ENCODE measurements around the gene TRAPPC14.

Gene TRAPPC14

GRCh38 chr7:100171840-100172239, 13.3 kb upstream of the TRAPPC14 start:
- no peak for DNase-seq

- peak; percentile 59 for DNase-seq
These were observed 12.7 kb upstream of the TRAPPC14 start for GRCh38 chr7:100171087-100171681.

DNA sequence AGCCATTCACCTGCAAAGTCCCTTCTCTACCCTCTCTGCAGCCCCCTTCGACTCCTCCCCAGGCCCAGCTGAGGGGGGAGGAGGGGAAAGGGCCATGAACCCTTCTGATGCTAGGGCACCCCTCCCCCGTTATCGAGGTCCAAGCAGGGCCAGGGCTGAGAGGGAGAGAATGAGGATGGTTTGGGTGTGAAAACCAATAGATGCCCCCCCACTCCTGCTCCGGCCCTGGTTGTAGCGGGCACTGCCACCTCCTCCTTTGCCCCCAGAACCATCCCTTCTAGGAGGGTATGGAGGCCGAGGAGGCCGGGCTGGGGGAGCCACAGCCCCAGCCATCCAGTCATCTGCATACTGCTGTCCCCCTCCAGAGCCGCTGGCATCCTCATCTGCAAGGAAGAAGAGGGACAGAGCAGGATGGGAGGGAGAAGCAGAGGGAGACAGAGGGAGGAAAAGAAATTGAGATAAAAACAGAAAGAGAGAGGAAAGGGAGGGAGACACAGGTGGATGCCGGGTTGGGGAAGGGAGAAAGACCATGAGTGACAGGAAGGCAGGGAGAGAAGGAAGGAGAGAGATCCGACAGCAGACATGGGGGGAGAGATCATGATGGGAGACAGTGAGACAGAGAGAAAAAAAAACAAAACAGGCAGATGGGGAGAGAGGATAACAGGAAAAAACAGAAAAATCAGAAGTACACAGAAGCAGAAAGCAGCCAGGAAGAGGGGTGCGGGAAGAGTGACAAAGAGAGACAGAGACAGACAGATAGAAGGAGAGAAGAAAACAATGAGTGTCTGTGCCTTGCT, 11.8 kb upstream of the TRAPPC14 start:
- no peak for DNase-seq

DNA sequence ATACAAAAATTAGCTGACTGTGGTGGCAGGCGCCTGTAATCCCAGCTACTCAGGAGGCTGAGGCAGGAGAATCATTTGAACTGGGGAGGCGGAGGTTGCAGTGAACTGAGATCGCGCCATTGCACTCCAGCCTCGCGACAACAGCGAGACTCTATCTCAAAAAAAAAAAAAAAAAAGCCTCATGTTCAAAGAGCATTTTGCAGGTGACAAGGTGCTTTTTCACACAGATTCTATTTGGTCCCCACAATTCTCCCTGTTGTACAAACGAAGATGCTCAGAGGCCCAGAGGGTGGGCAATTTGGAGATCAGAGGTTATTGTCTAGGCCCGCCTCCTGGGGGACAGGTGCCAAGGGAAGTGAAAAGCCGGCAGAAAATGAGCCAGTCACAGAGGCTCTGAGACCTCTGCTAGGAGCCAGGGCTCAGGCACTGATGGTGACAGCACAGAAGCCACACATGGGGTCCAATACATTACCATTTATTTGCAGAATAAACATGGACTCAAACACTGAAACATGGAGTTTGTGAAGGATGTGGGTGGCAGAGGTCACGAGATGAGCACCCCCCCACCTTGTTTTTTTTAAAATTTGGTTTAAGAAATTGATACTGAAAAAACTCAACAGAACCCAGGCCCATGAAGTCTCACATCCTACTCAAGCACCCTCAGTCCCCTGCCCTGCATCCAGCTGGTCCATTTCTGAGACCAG, 10.8 kb upstream of the TRAPPC14 start:
- peak; percentile 59 for DNase-seq

DNA sequence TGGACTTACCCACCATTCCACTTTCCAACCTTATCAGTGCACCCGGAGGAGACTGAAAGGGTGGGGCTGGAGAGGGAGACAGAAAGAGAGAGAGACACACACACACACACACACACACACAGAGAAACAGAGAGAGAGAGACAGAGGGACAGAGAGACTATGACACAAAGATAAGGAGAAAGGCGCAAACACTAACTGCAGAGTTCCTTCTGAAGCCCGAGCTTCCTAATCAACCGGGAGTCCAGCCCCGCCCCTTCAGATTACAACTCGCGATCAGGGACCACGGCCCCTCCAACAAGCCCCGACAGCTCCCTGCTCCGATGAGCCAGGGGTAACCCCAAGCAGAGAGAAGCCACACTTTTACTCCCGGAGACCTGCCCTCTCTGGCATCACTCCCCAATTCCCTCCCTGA, 9.4 kb upstream of the TRAPPC14 start:
- peak; percentile 30 for DNase-seq

GRCh38 chr7:100166970-100167911, 8.7 kb upstream of the TRAPPC14 start:
- no peak for DNase-seq

- DNase-seq = no peak
These were observed 7.9 kb upstream of the TRAPPC14 start for GRCh38 chr7:100166317-100166940.

- no peak for DNase-seq
These were observed 5.3 kb upstream of the TRAPPC14 start for GRCh38 chr7:100163871-100164270.

DNA sequence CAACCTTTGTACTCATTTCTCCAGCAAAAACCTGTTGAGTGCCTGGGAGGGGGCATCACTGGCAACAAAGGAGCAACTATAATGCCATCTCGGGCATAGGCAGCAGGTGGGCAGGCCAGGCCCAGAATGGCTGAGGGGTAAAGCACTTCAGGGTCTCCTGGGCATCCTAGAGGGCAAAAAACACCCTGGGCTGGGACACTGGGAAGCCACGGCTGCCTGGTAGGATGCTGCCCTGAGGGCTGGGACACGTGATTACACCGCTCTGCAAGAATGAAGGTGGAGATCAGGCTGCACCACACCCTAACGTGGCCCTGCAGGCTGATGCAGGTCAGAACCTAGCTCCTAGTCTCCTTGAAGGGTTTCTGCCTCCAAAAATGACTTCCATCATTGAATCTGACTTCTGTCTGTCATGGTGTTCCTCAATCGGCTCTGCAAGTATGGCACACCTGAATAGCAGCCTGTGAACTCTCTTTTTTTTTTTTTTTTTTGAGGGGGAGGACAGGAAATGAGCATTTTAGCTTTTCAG, 4.5 kb upstream of the TRAPPC14 start:
- DNase-seq = peak; percentile 56

DNA sequence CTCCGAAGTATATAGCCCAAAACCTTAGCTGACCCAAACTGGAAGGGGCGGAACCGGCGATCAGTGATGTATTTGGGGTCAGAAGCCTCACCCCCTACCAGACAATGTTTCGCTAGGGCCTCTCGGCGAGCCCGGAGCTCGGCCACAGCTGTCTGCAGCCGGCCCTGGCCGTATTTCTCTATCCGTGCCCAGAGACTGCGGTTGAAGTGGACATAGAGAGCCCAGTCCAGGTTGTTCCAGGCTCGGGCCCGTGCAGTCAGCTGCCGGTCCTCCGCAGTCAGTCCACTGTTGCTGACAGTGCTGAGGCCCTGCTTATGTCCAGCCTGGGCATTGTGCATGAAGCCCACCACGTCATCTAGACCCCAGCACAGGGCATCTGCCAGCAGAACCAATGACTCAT, 1.5 kb upstream of the TRAPPC14 start:
- no peak for DNase-seq

DNA sequence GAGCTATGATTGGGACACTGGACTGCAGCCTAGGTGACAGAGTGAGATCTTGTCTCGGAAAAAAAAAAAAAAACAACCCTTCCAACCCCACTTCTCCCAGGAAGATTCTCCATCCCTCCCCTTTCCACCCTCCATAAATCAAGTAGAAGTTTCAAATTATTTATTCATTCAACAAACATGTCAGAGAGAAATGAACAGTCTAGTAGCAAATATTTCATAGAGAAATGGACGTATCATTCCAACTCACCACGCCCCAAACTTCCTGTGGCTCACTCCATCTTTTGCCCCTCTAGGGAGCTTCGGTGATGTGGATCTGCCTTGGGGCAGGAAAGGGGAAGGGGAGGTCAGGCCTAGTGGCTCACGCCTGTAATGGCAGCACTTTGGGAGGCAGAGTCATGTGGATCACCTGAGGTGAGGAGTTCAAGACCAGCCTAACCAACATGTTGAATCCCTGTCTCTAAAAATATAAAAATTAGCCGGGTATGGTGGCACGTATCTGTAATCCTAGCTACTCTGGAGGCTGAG, 638 bp upstream of the TRAPPC14 start:
- peak; percentile 43 for DNase-seq

DNA sequence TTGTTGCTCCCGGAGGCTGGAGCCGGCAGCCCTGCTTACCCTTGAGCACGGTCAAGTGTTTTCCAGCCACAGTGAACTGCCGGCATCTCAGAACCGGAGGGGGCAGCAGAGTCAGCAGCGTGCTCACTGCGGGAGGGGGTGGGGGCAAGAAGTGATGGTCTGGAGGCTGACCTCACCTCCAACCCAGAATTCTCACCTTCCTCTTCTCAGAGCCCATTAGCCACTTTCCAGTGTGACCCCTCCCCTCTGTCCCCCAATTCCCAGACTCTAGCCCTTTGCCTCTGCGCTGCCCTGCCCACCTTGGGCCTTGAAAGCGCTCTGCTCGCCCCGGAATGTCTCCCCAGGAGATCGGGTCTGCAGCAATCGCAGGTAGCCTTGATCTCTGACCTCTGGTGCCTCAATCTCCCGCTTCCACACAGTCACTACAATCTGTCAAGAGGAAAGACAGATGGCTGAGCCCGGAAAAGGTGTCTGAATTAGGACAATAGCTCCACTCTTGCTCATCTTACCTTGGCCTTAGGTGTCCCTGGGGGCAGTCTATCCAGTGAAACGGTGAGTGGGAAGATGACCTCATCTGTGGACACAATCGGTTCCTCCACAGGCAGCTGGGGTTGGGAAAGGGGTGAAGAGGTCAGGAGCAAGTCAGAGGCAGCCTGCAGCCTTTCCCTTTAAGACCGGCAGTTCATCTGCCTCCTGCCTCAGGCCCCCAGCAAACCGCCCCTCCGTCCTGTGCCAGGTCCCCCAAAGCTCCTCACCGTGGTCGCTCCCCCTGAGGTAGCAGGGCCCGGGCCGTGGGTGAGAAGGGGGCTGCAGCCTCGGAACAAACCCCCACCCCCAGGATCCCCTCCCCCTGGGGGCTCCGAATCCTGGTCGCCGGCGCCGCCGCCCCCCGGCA, 942 bp downstream of the TRAPPC14 start:
- DNase-seq = peak; percentile 71

GRCh38 chr7:100157069-100157333, 1.5 kb downstream of the TRAPPC14 start:
- DNase-seq = no peak

DNA sequence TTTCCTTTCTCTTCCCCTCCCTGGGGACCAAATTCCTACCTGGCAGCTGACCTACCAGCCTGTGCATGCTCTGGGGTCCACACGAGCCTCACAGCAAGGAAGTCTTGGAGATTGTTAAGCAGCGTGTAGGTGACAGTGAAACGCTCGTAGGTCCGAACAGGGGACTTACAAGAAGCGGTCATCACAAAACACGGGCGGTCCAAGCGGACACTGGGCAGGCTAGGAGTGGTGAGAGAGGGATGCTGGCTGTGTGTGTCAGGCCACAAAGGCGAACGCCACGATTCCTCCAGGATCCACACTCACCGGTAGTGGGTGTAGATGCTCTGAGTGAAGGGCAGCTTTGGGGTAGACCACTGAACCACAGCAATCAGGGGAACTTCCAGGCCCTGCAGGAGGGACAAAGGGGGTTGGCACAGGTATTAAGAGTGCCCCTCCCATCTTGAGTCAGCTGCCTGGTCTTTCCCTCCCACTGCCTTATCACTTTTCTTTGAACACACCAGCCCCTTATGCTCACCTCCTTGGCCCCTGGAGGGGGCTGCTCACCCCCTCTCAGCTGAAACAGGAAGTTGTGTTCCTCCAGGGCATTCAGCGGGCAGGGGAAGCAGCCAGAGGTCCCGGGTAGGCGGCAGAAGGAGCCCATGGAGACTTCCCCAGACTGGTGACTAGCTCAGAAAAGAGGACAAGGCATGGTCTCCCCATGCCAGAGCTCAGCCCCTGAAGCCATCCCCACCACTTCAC, 2.0 kb downstream of the TRAPPC14 start:
- no peak for DNase-seq

GRCh38 chr7:100155553-100156317, 2.8 kb downstream of the TRAPPC14 start:
- DNase-seq = no peak

DNA sequence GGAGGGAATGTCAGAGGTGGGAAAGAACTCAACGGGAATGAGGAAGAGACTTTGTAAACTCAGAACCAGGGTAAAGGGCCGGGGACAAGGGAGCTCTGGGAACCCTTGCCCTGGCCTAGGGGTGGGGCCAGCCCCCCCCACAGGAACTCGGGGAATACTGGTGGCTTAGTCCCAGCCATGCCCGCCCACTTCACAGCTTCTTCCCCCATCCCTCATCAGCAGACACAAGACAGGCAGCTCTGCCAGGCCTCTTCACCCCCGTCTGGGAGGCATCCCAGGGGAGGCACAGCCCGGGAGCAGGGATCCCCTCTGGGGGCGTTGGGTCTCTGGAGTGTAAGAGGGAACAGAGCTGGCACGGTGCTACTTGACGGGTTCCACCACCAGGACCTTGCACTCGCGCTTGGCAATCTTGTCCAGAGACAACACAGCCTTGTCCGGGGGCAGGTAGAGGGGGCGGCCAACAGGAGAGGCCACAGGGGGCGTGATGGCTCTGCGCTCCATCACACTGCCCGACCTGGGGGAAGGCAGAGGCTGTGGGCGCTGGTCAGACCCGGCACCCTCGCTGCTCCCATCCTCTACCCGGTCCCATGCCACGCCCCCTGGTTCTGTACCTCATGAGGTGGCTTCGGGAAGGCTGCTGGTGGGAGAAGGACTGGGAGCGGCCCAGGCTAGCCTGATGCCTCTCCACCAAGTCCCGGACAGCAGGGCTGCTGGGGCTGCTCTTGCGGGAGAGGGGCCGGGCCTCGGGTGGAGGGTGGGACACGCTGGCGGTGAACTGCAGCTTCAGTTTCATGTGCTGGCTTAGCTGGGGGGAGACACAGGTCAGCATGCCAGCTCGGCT, 3.7 kb downstream of the TRAPPC14 start:
- DNase-seq = no peak

DNA sequence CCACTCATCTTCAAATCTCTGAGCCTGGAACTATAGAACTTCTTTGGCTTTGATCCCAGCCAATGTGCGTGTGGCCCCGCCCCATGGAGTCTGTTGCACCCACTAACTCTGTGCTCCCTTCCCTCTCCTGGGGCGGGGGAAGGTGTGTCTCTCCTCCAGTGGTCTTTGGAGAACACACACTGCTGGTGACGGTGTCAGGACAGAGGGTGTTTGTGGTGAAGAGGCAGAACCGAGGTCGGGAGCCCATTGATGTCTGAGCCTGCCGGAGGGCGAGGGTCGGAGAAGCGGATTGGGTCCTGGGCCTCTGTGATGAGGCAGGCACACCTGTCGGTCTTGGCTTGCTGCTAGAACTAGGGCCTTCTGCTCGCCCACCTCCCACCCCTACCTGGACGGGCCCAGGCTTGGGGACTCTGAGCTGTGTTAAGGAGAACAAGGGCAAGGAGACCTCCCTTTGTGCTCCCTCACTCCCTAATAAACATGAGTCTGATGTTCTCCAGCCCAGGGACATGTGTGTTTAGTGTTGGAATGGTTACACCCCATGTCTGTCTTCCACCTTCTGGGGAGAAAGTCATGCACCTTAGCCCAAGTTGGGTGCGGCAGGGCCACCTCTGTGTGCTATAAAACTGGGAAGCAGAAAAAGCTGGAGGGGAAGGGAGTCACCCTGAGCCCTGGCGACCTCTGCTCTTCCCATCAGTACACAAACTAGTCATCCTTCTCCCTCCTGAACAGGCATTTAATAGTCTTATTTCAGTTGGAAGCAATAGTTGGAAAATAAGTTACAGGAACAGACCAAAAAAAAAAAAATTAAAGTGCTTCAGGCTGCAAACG, 4.6 kb downstream of the TRAPPC14 start:
- no peak for DNase-seq

All from NCI-H69 (cell line).